NAMALWA (cell line): ENCODE data around the gene PRM3.
A peak's percentile ranks its signal among the peaks of the same experiment; 100 is the strongest.

Experiments used
- DNase-seq: peaks from one replicate; pipeline ENCODE4 v3.0.0-alpha.2; 2015; ENCODE audit warnings: low spot score

PRM3 gene

GRCh38 chr16:11258553-11259492 lies 14.6 kb downstream of the PRM3 start:
- DNase-seq = peak; percentile 81

GRCh38 chr16:11257131-11257938 lies 16.1 kb downstream of the PRM3 start:
- DNase-seq = peak; percentile 61

GRCh38 chr16:11256661-11257130 lies 16.7 kb downstream of the PRM3 start:
- no peak for DNase-seq

GRCh38 chr16:11255737-11256660 lies 17.4 kb downstream of the PRM3 start, which contains the start of gene SOCS1:
Gene SOCS1 (minus strand): TSS chr16:11256204. CDS start chr16:11255478, 726 bp downstream.
- DNase-seq = peak; percentile 89

DNA sequence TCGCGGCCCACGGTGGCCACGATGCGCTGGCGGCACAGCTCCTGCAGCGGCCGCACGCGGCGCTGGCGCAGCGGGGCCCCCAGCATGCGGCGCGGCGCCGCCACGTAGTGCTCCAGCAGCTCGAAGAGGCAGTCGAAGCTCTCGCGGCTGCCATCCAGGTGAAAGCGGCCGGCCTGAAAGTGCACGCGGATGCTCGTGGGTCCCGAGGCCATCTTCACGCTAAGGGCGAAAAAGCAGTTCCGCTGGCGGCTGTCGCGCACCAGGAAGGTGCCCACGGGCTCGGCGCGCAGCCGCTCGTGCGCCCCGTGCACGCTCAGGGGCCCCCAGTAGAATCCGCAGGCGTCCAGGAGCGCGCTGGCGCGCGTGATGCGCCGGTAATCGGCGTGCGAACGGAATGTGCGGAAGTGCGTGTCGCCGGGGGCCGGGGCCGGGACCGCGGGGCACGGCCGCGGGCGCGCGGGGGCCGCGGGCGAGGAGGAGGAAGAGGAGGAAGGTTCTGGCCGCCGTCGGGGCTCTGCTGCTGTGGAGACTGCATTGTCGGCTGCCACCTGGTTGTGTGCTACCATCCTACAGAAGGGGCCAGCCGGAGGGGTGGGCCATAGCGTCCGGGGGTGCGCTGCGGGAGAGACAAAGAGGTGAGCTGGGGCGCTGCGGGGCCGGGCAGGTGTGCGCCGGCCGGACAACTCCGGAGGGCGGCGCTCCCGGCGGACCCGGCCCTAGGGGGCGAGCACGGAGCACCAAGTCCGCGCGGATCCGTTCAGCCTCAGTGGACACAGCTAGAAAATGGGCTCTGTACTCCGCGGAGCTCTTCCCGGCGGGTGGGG lies 18.3 kb downstream of the PRM3 start:
- DNase-seq = peak; percentile 73

DNA sequence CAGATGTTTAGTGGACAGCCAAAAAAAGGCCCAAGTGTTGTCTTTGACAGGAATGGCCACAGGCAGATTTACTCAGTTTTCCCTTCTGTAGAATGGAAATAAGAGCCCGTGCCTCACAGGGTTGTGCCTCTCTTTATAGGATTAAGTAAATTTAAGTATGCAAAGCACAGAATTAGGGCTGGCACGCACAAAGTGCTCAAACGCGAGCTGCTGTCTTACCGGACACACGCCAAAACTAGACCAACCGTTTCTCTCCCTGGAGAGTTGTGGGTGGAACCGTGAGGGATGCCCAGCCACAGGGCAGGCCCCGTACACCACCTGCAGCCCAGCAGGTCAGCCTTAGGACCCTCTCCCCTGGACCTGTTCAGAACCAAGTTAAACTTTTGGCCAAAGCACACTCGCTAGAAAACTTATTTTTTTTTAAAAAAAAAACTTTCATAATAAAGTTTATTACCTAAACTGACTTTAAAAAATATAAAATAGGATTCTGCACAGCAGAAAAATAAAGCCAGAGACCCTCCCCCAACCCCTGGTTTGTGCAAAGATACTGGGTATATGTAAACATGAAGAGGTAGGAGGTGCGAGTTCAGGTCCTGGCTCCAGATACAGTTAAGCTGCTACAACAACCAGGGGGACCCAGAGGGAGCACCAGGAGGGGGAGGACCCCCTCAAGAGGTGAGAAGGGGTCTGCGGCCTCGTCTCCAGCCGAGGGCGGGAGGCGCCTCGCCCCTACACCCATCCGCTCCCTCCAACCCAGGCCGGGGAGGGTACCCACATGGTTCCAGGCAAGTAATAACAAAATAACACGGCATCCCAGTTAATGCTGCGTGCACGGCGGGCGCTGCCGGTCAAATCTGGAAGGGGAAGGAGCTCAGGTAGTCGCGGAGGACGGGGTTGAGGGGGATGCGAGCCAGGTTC lies 19.2 kb downstream of the PRM3 start:
- DNase-seq = peak; percentile 49

DNA sequence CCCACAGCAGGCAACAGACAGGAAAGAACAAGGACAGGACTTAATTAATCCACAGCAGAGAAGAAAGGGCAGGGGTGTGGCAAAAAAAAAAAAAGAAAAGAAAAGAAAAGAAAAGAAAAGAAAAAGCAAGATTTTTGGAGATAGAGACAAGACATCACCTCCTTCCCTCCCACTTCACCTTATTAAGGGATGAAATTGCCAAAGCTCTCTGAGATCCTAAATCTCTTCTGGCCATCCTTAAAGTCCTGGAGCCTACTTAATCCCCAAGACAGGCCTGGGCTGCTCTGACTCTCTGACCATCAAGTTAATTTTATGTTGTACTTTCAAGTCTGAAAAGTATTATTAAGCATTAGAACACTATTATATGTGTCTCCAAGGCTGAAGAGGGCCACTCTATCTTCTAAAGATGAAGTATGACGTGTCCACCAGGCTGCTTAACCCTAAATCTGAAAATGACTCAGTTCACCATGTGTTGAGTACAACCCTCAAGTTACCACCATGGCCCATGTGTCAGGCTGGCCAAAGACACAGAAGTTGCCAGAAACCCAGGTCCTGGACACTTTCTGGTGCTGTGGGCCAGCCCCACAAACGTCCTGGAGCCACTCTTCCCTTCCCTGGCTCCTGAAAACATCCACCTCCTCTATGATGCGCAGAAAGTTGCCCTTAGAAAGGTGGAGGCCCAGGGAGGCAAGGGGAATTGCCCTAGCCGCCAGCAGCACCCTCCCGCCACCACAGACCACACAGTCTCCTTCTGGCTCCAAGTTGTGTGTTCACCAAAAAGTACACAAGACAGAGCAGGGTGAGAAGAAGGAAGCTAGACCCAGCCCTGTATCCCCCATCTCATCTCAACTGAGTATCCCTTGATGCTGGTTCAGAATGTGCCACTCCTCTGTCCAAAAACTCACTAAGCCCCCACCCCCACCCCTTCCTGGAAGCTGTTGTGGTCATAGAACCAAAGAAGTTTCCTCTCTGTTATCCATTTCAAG lies 20.1 kb downstream of the PRM3 start:
- DNase-seq = peak; percentile 37

DNA sequence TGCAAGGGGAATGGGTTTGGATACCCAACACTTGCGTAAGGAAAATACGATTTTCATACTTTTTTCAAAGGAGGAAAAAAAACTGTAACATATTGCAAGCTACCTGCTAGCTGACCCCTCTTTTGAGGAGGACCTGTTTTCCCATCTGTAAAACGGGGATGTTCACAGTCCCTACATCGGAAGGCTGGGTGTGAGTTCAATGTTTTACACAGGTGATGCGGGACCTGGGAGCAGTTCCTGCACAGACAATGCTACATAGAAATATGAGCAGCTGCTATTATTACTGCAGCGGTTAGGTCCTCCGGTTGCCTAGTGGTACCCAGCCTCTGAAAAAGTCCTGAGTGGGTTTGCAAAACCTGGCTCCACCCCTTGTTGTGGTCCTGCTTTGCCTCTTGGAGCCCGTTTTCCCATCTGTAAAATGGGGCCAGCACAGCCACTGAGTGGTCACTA lies 20.9 kb downstream of the PRM3 start:
- no peak for DNase-seq

GRCh38 chr16:11251525-11252481 lies 21.6 kb downstream of the PRM3 start:
- DNase-seq = no peak

DNA sequence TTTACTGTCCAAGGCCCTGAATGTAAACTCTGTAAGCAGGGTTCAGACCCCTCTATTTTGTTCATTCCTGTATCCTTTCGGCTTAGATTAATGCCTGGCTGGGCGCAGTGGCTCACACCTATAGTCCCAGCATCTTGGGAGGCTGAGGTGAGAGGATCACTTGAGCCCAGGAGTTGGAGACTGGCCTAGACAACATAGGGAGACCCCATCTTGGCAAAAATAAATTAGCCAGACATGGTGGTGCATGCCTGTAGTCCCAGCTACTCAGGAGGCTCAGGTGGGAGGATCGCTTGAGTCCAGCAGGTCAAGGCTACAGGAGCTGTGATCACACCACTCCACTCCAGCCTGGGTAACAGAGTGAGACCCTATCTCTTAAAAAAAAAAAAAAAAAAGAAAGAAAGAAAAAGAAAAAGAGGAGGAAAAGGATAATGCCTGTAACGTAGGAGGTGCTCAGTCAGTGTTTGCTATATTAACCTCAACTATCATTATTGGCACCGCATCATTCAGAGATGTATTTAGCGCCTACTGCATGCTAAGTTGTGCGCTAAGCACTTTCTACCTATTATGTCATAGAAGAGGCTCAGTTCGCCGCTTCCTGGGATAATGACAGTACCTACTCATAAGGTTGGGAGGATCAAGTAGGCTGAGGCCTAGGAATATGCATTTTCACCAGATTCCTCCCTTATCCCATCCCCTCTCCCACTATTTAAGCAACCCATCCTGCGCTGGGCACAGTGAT lies 22.5 kb downstream of the PRM3 start:
- no peak for DNase-seq

DNA sequence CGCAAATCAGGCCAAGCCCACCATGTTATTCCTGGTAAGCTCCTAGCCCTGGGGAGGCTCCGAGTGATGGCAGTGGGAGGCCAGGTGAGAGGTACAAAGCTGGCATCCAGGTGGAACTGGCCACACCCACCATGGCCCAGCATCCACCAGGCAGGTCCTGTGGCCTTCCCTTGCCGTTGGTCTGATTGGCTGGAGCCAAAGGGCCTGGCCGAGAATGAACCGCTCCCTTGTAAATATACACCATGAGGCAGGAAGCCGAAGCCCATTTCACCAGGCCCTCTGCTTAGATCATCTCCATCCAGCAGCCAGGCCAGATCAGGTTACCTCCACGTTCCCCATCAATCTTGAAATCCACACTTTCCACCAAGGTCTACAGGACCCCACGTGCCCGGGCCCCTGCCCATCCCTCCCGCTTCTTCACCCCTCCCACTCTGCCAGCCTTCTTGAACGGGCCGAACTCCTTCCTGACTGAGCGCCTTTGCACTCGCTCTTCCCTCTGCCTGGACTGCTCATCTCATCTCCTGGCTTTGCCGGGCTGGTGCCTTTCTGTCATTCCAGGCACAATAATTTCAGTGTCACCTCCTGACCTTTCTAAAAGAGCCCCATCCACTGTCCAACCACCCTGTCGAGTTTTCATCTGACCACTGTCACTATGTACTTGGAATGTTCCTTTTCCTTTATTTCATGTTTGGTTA lies 23.2 kb downstream of the PRM3 start:
- no peak for DNase-seq

DNA sequence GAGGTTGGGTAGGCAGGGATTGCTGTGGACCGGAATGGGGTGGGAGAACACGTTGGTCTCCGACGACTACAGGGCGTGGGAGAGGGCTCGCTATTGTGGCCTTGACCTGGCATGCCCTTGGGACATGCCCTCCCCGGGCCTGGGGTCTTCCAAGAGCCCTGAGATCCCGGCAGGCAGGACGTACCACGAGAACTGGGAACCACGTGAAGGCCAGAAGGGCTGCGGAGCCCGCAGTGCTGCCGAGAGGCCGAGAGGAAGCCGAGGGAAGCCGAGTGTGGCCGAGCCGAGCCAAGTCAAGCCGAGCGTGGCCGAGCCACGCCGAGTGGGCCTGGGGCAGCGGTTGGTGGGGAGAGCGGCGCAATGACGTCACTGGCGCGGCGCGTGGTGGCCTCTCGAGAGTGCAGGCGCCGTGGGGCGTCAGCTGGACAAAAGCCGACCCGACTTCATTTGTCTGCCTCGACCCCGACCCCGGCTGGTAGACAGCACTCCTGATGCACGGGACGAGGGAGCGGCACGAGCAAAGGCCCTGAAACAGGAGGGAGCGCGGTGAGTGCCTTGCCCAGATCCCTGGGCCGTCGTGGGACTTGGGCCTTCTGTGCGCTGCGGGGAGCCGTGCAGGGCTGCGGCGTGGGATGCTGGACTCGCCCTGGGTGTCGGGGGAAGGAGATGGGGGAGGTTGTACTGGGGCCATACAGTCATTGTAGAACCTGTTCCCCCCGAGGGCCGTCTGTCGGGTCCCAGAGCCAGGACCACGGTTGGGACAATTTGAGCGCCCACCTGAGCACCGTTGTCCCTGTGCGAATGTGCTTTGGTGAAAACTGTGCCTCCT lies 24.0 kb downstream of the PRM3 start:
- no peak for DNase-seq

DNA sequence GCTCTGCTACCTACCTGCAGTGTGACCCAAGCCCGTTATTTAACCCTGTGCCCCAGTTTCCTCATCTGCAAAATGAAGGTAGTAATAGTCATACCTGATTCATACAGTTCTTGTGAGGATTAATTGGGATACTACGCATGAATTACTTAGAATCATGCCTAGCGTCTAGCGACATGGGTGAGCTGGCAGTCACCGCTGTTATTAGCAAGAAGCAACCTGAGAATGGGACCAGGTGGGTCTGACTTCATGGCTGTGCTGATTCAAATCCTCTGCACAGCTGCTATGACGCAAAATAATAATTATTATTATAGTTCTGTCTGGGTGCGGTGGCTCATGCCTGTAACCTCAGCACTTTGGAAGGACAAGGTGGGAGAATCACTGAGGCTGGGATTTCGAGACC lies 25.3 kb downstream of the PRM3 start:
- DNase-seq = no peak

DNA sequence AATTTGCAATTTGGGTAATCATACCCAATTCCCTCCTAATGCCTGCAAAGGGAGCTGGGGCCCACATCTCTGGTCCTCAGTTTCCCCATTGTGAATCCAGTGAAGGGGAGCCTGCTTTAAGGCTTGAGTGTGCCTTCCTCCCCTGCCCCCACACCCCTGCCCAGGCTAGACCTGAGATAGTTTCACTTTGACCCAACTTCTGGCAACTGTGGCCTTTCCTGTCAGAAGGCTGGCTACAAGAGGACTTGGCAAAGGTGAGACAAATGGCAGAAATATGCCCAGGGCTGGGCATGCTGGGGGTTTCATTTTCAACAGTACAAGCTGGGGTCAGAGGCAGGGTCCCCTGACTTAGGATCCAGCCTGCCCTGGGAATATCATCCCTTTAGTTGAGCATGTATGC lies 27.4 kb downstream of the PRM3 start:
- no peak for DNase-seq

GRCh38 chr16:11245222-11245737 lies 28.1 kb downstream of the PRM3 start:
- no peak for DNase-seq
